Trophoblast cell (in vitro differentiated cells and primary cell): ENCODE data around the gene CACNA1F.

ENCODE experiments used
- DNase-seq, 2 donors: peaks; one replicate each; pipeline ENCODE4 v3.0.0-alpha.2; 2016
- H2AFZ ChIP-seq: 2 replicates; pipeline ENCODE4 v1.6.1; 2013; ENCODE audit warnings: low read length, moderate library complexity, mild to moderate bottlenecking; ENCODE audit not compliant: insufficient read depth, poor library complexity
- H2AK5ac ChIP-seq: 2 replicates; pipeline ENCODE4 v1.6.1; 2013; ENCODE audit warnings: mild to moderate bottlenecking, low read length
- H2BK120ac ChIP-seq: 2 replicates; pipeline ENCODE4 v1.6.1; 2013; ENCODE audit warnings: low read length, mild to moderate bottlenecking, moderate library complexity; ENCODE audit not compliant: insufficient read depth, poor library complexity
- H2BK12ac ChIP-seq: 2 replicates; pipeline ENCODE4 v1.6.1; 2013; ENCODE audit warnings: mild to moderate bottlenecking, low read length, moderate library complexity
- H2BK5ac ChIP-seq: 2 replicates; pipeline ENCODE4 v1.6.1; 2013; ENCODE audit warnings: low read length, low read depth, moderate library complexity, mild to moderate bottlenecking; ENCODE audit not compliant: poor library complexity
- H3K14ac ChIP-seq: 2 replicates; pipeline ENCODE4 v1.6.1; 2013; ENCODE audit warnings: mild to moderate bottlenecking, low read length
- H3K18ac ChIP-seq: 2 replicates; pipeline ENCODE4 v1.6.1; 2013; ENCODE audit warnings: mild to moderate bottlenecking, low read length
- H3K23ac ChIP-seq: 2 replicates; pipeline ENCODE4 v1.6.1; 2013; ENCODE audit warnings: low read length
- H3K27ac ChIP-seq: 2 replicates; pipeline ENCODE4 v1.5.1; 2013; ENCODE audit warnings: low read depth, mild to moderate bottlenecking, inconsistent platforms, low read length, moderate library complexity
- H3K27me3 ChIP-seq: 2 replicates; pipeline ENCODE4 v1.6.1; 2013; ENCODE audit warnings: inconsistent platforms, mild to moderate bottlenecking, low read length, moderate library complexity; ENCODE audit not compliant: insufficient read depth
- H3K36me3 ChIP-seq, 2 experiments: 1 replicate in 1 of 2; 2 replicates in 1 of 2; pipeline ENCODE4 v1.6.1; 2013; ENCODE audit warnings: low read length in 2 of 2, mild to moderate bottlenecking in 2 of 2, moderate library complexity in 1 of 2; ENCODE audit not compliant: insufficient read depth in 2 of 2, control insufficient read depth in 1 of 2
- H3K4ac ChIP-seq: 2 replicates; pipeline ENCODE4 v1.6.1; 2013; ENCODE audit warnings: low read depth, mild to moderate bottlenecking, low read length, moderate library complexity
- H3K4me1 ChIP-seq, 2 experiments: 1 replicate in 1 of 2; 2 replicates in 1 of 2; pipeline ENCODE4 v1.6.1; 2013; ENCODE audit warnings: low read length in 2 of 2, mild to moderate bottlenecking in 2 of 2, moderate library complexity in 1 of 2; ENCODE audit not compliant: insufficient read depth in 2 of 2, control insufficient read depth in 1 of 2
- H3K4me2 ChIP-seq: 2 replicates; pipeline ENCODE4 v1.6.1; 2013; ENCODE audit warnings: inconsistent platforms, mild to moderate bottlenecking, low read length, moderate library complexity
- H3K4me3 ChIP-seq: 2 replicates; pipeline ENCODE4 v1.5.1; 2013; ENCODE audit warnings: mild to moderate bottlenecking, low read depth, low read length, inconsistent platforms
- H3K79me1 ChIP-seq: one replicate; pipeline ENCODE4 v1.6.1; 2013; ENCODE audit warnings: low read length
- H3K79me2 ChIP-seq: 2 replicates; pipeline ENCODE4 v1.6.1; 2013; ENCODE audit warnings: low read length, mild to moderate bottlenecking; ENCODE audit not compliant: control insufficient read depth, insufficient read depth, poor library complexity
- H3K9ac ChIP-seq: 2 replicates; pipeline ENCODE4 v1.6.1; 2013; ENCODE audit warnings: mild to moderate bottlenecking, low read length
- H3K9me3 ChIP-seq: 2 replicates; pipeline ENCODE4 v1.6.1; 2013; ENCODE audit warnings: low read depth, mild to moderate bottlenecking, control low read depth, inconsistent platforms, low read length; ENCODE audit not compliant: insufficient read depth
- H4K12ac ChIP-seq: 2 replicates; pipeline ENCODE4 v1.6.1; 2013; ENCODE audit warnings: low read depth, mild to moderate bottlenecking, low read length, moderate library complexity
- H4K8ac ChIP-seq: 2 replicates; pipeline ENCODE4 v1.6.1; 2013; ENCODE audit warnings: low read depth, mild to moderate bottlenecking, low read length, moderate library complexity
- H4K91ac ChIP-seq: one replicate; pipeline ENCODE4 v1.6.1; 2013; ENCODE audit warnings: low read depth, mild to moderate bottlenecking, low read length, moderate library complexity
- WGBS: extraction: QIAGEN DNeasy Blood & Tissue Kit; methylation state at CpG from one replicate; pipeline ENCODE4 v1.1.7; 2013; ENCODE audit warnings: missing lambda C conversion rate; ENCODE audit not compliant: insufficient read length, insufficient coverage; ENCODE audit errors: extremely low coverage; 5-methylcytosine and 5-hydroxymethylcytosine counted together

CACNA1F gene

GRCh38 chrX:49189606-49190005 is 43.5 kb downstream of the CACNA1F start:
- Histone ChIP-seq H3K4me1 (peaks cover 9 to 13% of the 10 kb centered on the region in 2 experiments), H3K9me3 (no peaks in the 10 kb centered on the region), H4K12ac (no peak overlapping the region), H3K4ac (no peak overlapping the region), H2AFZ (no peak overlapping the region), H3K79me2 (peaks cover 5% of the 10 kb centered on the region), H4K91ac (no peak overlapping the region), H3K27me3 (no peaks in the 10 kb centered on the region), H2AK5ac (no peak overlapping the region), H2BK120ac (no peak overlapping the region), H3K4me2 (no peak overlapping the region), H3K4me3 (no peak overlapping the region), H2BK5ac (no peak overlapping the region), H3K14ac (no peak overlapping the region), H3K9ac (no peak overlapping the region), H2BK12ac (no peak overlapping the region), H3K36me3 (no peaks in the 10 kb centered on the region), H3K18ac (no peak overlapping the region), H3K79me1 (peaks cover 13% of the 10 kb centered on the region), H3K27ac (no peak overlapping the region), H4K8ac (no peak overlapping the region), H3K23ac (no peak overlapping the region)
- WGBS: no CpG with 5 or more reads among the region's 6 CpGs
- peak in 1 of 2 donors; percentile 43 for DNase-seq

- Histone ChIP-seq H3K9ac (no peak overlapping the region), H2AK5ac (no peak overlapping the region)
- WGBS: no CpG with 5 or more reads among the region's 8 CpGs
Measured at GRCh38 chrX:49188468-49189076, 44.6 kb downstream of the CACNA1F start.

GRCh38 chrX:49187526-49187925 is 45.6 kb downstream of the CACNA1F start:
- Histone ChIP-seq H4K8ac (no peak overlapping the region), H3K23ac (no peak overlapping the region), H3K27me3 (no peaks in the 10 kb centered on the region), H2BK120ac (no peak overlapping the region), H3K4me1 (peaks cover 9 to 20% of the 10 kb centered on the region in 2 experiments), H3K4ac (no peak overlapping the region), H3K9ac (no peak overlapping the region), H3K9me3 (no peaks in the 10 kb centered on the region), H3K79me1 (peaks cover 15% of the 10 kb centered on the region), H4K12ac (no peak overlapping the region), H3K4me2 (no peak overlapping the region), H3K18ac (no peak overlapping the region), H2BK5ac (no peak overlapping the region), H4K91ac (no peak overlapping the region), H2BK12ac (no peak overlapping the region), H2AK5ac (no peak overlapping the region), H3K14ac (no peak overlapping the region), H2AFZ (no peak overlapping the region), H3K79me2 (peaks cover 6% of the 10 kb centered on the region), H3K4me3 (no peak overlapping the region), H3K27ac (no peak overlapping the region), H3K36me3 (peaks cover 8 to 9% of the 10 kb centered on the region in 2 experiments)
- no CpG with 5 or more reads among the region's 10 CpGs for WGBS
- DNase-seq: no peak

More at GRCh38 chrX:49188468-49189076, 44.6 kb downstream of the CACNA1F start:
- Histone ChIP-seq H3K27me3 (no peaks in the 10 kb centered on the region), H3K36me3 (peaks cover 1 to 2% of the 10 kb centered on the region in 2 experiments), H2BK5ac (no peak overlapping the region), H3K27ac (no peak overlapping the region), H3K4me1 (peaks cover 9 to 19% of the 10 kb centered on the region in 2 experiments), H3K4ac (no peak overlapping the region), H3K4me3 (no peak overlapping the region), H2AFZ (no peak overlapping the region), H3K4me2 (no peak overlapping the region), H3K14ac (no peak overlapping the region), H3K18ac (no peak overlapping the region), H3K79me1 (peaks cover 15% of the 10 kb centered on the region), H4K91ac (no peak overlapping the region), H2BK12ac (no peak overlapping the region), H3K9me3 (no peaks in the 10 kb centered on the region), H3K79me2 (peaks cover 6% of the 10 kb centered on the region), H4K12ac (no peak overlapping the region), H3K23ac (no peak overlapping the region), H4K8ac (no peak overlapping the region), H2BK120ac (no peak overlapping the region)
- no peak for DNase-seq

GRCh38 chrX:49187028-49187394 is 46.1 kb downstream of the CACNA1F start:
- Histone ChIP-seq H4K8ac (no peak overlapping the region), H3K18ac (no peak overlapping the region)

More at GRCh38 chrX:49187028-49187394, 46.1 kb downstream of the CACNA1F start:
- no peak overlapping the region for H2BK12ac ChIP-seq
- H3K9ac ChIP-seq: no peak overlapping the region
- peaks cover 1% of the 10 kb centered on the region for H3K9me3 ChIP-seq
- no peak overlapping the region for H3K4ac ChIP-seq
- H3K27me3 ChIP-seq: no peaks in the 10 kb centered on the region
- peaks cover 6% of the 10 kb centered on the region for H3K79me2 ChIP-seq
- H3K4me3 ChIP-seq: no peak overlapping the region
- H2BK120ac ChIP-seq: no peak overlapping the region
- H3K79me1 ChIP-seq: peaks cover 15% of the 10 kb centered on the region
- no peak for DNase-seq
- H3K4me2 ChIP-seq: peak overlapping the region; percentile 79
- no peak overlapping the region for H2AK5ac ChIP-seq
- peaks cover 12 to 13% of the 10 kb centered on the region in 2 experiments for H3K36me3 ChIP-seq
- H4K12ac ChIP-seq: no peak overlapping the region
- no peak overlapping the region for H2BK5ac ChIP-seq
- H3K4me1 ChIP-seq: peaks cover 9 to 20% of the 10 kb centered on the region in 2 experiments
- WGBS: no CpG with 5 or more reads among the region's 15 CpGs
- H3K14ac ChIP-seq: no peak overlapping the region
- H3K23ac ChIP-seq: no peak overlapping the region
- no peak overlapping the region for H3K27ac ChIP-seq
- no peak overlapping the region for H2AFZ ChIP-seq
- peak overlapping the region; percentile 90 for H4K91ac ChIP-seq
